ENCODE measurements around the gene MOGAT1.
"Not testable (repeated sequence)": the region's sequence is repeated elsewhere in the genome, so short reads cannot be mapped to it uniquely, and the experiment has no call there.

The MOGAT1 gene

DNA sequence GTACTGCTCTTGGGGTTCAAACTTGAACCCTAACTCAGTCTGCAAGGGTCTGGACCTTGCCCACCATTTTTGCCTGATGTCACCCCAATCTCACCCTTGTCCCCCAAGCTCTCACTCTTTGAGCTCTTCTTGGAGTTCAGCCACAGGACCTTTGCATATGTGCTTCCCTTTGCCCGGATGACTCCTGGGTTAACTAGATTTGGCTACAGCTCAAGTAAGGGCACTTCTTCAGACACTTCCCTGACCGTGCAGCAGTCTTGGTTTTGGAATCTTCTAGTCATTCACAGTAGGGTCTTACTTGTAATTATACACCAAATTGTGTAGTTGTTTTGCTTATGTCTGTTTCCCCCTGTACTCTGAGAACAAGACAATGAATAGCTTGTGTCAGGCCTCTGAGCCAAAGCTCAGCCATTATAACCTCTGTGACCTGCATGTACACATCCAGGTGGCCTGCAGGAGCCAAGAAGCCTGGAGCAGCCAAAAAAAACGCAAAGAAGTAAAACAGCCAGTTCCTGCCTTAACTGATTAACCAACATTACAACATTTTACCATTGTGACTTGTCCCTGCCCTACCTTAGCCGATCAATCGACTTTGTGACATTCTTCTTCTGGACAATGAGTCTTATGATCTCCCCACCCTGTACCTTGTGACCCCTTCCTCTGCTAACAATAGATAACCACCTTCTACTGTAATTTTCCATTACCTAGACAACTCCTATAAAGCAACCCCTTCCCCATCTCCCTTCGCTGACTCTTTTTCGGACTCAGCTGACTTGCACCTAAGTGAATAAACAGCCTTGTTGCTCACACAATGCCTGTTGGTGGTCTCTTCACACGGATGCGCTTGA, 1.0 kb upstream of the MOGAT1 start:
- no peak for DNase-seq (ENCODE audit: low read depth)

DNA sequence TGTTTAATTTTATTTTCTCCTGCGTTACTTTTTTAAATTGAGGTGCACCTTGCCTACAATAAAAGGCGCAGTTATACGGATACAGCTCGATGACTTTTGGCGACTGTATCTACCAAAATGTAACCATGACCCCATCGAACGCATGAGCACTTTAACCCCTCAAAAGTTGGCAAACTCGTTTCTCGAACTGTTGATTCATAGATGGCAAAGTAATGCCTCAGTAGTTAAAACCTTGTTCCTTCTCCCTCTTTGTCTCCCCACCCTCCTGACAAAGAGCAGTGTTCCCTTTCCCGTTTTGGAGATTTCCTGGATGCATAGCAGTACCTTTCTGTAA, 577 bp downstream of the MOGAT1 start:
- no peak for DNase-seq (ENCODE audit: low read depth)

DNA sequence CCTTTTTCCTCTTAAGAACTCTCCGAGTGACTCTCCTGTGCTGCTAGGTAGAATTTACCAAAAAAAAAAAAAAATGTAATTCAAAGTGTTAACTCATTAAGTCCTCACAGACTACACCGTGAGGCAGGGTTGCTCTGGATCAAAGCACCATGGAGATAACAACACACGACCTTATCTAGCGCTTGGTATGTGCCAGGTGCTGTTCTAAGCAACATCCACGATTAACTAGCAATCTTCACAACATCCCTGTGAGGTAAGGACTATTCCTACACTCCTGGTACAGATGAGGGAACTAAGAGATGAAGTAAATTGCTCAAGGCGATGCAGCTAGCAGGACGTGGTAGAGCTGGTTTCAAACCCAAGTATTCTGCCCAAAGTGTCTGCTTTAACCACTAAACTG, 1.8 kb downstream of the MOGAT1 start:
- no peak for DNase-seq (ENCODE audit: low read depth)

DNA sequence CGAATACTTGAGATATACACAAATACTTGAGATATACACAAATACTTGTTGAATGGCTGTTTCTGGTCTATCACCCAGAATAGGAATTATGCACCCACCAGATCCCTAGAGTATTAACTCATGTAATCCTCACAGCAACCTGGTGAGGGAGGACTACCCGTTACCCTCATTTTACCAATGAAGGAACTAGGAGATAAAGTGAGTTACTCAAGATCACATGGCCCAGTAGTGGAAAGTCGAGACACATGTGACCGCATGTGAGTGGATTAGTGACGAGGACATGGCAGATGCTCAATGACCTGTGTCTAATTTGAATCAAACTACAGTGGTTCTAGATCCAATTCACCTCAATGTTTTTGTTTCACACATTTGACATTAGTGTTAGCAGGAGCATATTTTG, 2.4 kb downstream of the MOGAT1 start:
- DNase-seq (ENCODE audit: low read depth): no peak

DNA sequence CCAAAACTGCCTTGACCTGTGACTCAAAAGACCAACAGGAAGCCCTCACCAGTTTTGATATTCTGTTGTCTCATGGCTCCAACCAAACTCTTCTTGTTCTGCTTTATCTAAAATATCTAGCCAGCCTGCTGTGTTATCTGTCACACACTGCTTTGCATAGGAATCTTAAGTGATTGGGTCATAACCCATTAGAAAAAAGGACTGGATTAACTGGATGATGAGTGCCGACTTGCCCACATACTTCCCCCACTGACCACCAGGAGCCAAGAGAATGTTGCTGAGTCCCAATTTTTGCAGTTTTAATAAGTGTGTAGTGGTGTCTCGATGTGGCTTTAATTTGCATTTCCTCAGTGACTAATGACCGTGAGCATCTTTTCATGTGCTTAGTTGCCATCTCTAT, 6.5 kb downstream of the MOGAT1 start:
- no peak for DNase-seq (ENCODE audit: low read depth)

DNA sequence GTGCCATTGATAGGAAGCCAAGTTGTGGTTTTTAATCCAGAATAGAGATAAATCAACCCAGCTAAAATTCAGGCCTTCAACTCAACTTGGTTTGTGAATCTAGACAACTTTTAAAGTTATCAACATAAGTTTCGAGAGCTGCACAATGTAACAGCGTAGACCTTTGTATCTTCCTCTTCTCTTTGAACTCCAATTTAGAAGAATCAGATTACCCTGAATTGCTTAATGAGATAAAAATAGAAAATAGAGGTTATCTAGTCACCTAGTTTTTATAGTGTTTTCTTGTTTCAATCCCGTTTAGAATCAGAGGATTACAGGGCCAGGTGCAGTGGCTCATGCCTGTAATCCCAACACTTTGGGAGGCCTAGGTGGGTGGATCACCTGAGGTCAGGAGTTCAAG, 12.3 kb downstream of the MOGAT1 start:
- DNase-seq (ENCODE audit: low read depth): no peak

DNA sequence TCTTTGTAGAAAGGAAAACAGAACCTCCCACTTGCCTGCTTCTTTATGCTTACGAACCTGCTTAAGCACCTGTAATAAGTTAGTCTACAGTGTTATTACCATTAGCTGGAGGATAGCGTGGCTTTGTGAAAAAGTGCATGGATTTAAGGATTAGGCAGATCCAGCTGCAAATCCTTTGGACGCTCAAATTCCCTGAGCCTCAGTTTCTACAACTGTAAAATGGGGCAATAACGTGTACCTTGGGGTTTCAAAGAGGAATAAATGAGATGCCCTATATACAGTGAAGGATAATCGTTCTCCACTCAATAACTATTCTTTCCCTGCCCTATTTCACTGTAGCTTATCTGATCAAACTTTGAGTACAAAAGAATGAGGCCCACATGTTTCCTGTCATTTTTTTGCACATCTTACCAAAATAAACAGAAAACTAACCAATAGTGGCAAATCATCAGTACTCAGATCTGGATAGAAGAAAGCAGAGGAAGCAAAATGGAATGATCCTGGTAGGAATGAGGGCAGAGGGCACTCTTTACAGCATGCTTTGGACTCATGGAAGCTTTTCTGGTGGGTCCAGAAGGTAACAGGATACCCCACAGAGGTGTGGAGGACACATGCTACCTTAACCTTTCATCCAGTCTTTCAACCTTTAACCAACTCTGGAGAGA, 14.8 kb downstream of the MOGAT1 start:
- DNase-seq (ENCODE audit: low read depth): no peak

DNA sequence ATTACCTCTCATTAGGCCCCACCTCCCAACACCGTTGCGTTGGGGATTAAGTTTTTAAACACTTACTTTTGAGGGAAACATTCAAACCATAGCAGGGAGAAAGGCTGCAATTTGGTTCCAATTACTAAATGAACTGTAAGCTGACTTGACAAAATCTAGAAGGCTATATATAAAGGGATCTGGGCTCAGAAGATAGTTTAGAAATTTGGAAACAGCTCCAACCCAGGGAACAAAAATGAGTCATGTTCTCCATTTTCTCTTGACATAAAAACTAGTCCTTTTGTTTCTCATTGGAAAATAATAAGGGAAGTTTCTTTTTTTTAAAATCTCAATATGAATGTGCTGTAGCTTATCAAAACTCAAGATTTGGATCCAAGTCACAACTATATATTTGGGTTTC, 17.5 kb downstream of the MOGAT1 start:
- DNase-seq (ENCODE audit: low read depth): no peak

DNA sequence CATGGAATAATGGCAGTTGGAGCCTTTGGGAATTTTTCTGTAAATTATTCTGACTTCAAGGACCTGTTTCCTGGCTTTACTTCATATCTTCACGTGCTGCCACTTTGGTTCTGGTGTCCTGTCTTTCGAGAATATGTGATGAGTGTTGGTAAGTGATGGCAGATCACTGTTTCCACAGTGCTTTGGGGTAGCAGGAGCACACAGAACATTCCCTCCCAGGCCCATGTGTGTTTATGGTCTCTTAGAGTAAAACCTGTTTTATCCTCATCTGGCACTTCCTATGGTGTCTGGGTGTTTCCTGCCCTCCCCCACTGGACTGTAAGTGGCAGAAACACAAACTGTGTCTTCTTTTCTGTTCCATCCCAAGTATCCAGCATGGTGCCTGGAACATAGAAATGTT, 17.9 kb downstream of the MOGAT1 start:
- DNase-seq (ENCODE audit: low read depth): no peak

DNA sequence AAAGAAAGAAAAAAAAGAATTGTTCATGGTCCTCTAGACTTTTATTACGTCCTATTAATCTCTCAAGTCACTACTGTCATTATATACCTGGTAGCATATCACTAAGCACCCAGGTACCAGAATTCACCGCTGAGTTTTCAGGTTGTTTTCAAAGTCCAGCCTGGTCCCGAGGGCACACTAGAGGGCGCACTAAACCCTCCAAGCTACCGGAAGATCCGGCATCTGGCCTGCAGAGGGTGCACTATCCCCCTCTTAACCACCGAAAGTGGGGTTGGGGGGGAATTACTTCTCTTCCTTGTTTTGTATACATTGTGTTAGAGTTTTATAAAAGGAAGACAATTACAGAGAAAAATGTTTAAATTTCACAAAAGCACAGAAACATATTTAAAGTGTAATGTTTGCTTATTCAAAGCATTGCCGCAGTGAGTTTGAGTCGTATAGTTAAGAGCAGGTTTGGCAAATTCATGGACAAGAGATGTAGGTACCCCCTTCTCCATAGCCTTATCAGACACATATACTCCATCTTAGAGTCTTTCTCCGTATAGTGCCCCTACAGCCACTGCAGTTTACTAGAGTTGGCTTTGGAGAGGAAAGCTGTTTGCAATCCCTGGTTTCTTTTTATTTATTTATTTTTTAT, 19.2 kb downstream of the MOGAT1 start:
- peak; percentile 7 for DNase-seq (ENCODE audit: low read depth)

DNA sequence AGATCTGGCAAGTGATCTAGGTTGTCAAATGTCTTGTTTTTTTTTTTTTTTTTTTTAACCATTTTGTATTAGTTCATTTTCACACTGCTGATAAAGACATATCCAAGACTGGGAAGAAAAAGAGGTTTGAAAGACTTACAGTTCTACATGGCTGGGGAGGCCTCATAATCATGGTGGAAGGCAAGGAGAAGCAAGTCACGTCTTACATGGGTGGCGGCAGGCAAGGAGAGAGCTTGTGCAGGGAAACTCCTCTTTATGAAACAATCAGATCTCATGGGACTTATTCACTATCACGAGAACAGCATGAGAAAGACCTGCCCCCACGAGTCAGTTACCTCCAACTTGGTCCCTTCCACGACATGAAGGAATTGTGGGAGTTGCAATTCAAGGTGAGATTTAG, 22.0 kb downstream of the MOGAT1 start:
- DNase-seq (ENCODE audit: low read depth): not testable (repeated sequence)

DNA sequence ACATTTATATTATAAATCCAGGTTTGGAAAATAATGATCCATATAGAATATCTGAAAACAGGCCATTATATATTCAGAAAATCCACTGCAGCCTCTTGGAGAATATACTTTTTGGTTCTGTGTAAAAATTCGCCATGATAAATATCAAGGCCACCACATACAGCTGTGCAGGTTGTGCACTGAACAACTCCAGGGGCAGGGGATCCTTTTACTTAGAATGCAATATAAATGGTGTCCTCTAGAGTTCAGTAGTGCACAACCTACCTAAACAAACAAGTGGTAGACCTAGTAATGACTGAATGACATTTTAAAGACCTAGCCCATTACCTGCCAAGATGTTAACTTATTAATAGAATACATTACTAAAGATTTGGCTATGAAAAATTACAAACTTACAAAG, 22.4 kb downstream of the MOGAT1 start:
- no peak for DNase-seq (ENCODE audit: low read depth)

DNA sequence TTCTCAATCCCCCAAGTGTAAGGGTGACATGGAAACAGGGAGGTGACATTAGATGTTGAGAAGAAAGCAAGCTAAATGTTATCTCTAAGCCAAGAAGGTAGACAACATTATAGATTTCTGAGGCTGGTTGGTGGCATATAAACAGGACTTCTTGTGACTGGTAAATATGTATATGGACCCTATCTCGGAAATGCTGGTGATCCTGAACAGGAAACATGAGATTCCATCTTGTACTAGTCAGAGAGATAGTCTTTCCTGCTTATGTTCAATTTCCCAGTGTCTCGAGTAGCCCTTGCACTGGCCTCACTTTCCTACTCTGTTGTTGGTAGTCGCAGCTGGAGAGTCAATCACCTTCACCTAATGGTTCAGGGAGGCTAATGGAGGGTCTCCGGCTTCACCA, 26.8 kb downstream of the MOGAT1 start:
- no peak for DNase-seq (ENCODE audit: low read depth)

DNA sequence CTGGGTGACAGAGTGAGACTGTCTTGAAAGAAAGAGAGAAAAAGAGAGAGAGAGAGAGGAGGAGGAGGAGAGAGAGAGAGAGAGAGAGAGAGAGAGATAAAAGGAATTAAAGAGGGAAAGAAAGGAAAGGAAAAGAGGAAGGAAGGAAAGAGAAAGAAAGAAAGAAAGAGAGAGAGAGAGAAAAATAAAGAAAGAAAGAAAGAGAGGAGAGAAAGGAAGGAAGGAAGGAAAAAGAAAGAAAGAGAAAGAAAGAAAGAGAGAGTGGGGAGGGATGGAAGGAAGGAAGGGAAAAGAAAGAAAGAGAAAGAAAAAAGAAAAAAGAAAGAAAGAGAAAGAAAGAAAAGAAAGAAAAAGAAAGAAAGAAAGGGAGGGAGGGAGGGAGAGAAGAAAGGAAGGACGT, 29.8 kb downstream of the MOGAT1 start:
- DNase-seq (ENCODE audit: low read depth): no peak

DNA sequence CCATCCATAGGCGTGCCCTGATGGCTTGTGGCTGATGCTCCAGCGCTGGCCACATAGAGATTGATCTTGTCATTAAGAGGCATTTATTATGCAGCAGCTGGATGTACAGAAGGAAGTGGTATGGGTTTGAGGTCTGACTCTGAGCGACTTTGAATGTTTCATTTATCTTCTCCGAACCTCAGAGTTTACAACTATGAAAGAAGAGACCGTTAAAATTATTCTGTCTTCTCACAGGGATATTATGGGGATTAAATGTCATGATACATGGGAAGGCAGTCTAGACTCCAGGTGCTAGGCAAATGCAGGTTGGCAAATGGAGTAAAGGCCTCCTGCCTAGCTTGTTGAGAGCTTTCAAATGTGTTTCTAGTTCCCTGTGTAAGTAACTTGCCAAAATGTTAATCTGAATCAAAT, 30.3 kb downstream of the MOGAT1 start:
- no peak for DNase-seq (ENCODE audit: low read depth)

DNA sequence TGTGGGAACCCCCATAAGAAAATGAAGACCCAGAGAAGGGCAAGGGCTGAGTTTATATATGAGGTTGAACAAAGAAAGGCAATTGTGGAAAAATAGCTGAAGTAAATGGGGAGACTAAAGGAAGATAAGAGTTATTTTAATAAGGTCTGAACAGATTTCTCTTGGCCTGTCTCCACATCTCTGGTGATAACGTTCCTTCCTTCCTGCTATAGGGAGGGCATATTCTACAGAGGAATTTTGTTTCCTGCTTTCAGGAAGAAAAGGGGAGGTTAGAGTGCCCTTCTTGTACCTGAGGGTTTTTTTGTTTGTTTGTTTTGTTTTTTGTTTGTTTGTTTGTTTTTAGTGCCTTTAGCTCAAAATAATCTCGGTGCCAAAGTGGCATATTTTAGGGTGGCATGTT, 31.6 kb downstream of the MOGAT1 start:
- DNase-seq (ENCODE audit: low read depth): no peak

DNA sequence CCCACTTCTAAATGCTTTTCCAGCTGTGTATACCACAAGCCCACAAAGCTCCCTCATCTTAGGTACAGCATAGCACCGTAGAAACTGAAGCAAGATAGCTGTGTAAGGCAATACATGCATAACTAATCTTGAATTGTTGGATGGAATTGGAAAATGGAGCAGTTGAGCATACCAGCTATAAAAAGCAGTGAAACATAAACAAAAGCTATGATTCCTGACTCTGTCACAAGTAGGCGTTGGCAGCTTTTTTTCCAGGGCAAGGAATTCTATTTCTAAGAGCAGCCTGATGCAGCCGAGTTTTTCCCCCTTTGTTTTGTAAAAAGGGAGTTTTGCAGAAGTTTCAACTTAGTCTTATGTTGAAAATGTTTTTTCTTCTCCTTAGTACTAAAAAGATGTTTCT, 32.4 kb downstream of the MOGAT1 start:
- DNase-seq (ENCODE audit: low read depth): no peak

DNA sequence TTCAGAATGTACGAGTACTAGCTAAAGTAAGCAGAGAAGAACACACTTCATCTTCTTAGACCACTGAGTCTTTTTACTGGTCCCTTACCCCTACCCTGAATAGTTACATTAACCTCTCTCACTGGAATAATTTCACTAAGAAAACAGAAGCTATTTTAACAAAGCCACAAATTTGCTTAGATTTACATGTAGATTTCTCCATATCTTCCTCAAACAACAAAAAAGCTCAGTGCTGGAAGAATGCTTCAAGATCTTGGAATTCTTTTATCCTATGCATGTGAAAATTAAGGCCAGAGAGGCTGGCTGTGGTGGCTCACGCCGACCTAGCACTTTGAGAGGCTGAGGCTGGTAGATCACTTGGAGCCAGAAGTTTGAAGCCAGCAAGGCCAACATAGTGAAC, 35.2 kb downstream of the MOGAT1 start:
- DNase-seq (ENCODE audit: low read depth): no peak

DNA sequence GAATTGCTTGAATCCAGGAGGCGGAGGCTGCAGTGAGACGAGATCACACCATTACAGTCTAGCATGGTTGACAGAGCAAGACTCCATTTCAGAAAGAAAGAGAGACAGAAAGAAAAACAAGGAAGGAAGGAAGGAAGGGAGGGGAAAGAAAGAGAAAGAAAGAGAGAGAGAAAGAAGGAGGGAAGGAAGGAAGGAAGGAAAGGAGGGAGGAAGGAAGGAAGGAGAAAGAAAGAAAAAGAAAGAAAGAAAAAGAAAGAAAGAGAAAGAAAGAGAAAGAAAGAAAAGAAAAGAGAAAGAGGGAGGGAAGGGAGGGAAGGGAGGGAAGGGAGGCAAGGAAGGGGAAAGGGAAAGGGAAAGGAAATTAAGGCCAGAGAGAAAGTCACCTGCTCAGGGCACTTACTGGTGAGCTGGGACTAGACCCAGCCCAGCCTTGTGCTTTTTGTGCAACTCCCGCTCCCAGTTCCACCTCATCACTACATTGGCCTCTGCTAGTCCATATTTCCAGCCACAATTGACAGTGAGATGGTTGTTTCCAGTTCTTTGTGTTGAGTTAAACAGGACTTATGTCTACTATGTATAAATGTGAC, 35.7 kb downstream of the MOGAT1 start:
- DNase-seq (ENCODE audit: low read depth): no peak

DNA sequence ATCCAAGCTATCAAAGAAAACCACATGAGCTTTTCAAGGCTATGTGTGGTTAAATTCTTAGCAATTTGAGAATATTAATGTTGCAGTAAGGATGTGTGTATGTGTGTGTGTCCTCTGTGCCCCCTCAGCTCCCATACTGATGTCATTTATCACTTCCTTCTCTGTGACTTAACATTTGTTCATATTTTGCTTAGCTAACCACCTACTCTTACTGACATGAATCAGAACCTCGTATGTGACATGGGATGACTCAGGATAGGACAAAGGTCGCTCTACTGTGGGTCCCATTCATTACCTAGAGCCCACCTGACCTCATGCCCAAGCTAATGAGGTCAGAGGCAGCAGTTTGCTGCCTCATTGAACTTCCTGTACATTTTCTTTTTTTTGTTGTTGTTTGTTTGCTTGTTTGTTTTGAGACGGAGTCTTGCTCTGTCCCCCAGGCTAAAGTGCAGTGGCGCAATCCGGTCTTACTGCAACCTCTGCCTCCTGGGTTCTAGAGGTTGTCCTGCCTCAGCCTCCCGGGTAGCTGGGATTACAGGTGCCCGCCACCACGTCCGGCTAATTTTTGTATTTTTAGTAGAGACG, 36.3 kb downstream of the MOGAT1 start:
- no peak for DNase-seq (ENCODE audit: low read depth)

DNA sequence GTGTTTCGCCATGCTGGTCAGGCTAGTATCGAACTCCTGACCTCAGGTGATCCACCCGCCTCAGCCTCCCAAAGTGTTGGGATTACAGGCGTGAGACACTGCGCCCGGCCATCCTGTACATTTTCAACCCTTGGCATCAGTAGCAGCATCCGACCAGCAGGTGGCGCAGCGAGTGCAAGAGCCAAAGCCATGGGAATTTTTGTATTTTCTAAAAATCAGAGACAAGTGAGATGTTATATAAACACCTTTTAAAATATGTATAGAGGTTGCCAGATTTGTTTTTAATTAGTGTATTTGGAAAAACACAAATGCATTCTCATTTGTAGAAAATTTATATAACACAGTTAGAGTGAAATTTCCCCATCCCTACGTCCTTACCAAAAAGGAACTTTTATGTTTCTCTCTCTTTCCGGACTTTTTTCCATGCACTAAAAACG, 36.8 kb downstream of the MOGAT1 start:
- no peak for DNase-seq (ENCODE audit: low read depth)

DNA sequence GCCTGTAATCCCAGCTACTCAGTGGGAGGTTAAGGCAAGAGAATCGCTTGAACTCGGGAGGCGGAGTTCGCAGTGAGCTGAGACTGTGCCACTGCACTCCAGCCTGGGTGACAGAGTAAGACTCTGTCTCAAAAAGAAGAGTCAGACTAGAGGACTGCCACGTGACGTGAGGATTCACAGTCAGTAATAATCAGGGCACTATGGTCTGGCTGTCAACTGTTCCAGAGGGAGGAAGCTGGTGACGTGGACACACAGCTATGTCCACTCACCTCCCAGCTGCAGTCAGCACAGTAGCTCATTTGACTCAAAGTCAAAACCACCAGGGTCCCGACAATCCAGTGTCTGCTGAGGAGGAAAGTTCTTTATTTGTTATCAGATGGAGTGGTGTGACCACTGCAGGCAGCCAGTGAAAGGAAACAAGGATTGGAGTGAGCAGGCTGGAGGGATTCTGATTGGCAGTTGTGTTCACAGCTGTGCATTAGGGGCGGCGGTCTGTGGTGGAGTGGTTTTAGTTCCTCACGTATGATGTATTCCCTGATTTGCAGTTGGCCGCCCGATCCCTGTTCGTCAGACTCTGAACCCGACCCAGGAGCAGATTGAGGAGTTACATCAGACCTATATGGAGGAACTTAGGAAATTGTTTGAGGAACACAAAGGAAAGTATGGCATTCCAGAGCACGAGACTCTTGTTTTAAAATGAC, 37.9 kb downstream of the MOGAT1 start:
- DNase-seq (ENCODE audit: low read depth): peak; percentile 83

Measured in GM04503 (cell line).